ENCODE results near the gene SCFD2.
A peak's percentile ranks its signal among the peaks of the same experiment; 100 is the strongest.
"Not testable (repeated sequence)": the region's sequence is repeated elsewhere in the genome, so short reads cannot be mapped to it uniquely, and the experiment has no call there.

The SCFD2 gene

GRCh38 chr4:53365486-53366300 lies at the start of gene SCFD2:
SCFD2 (minus strand) TSS chr4:53366061.
- peak within 1 kb of the TSS; percentile 22 for H3K9ac ChIP-seq (ENCODE audit: low read length)
- H3K27me3 ChIP-seq (ENCODE audit: control insufficient read depth, insufficient read depth, low read length), result peaks cover 41% of the 10 kb centered on the region
- H3K4me1 ChIP-seq (ENCODE audit: control insufficient read depth, low read depth, low read length), result no peaks in the 10 kb centered on the region
- no peaks in the 10 kb centered on the region for H3K36me3 ChIP-seq (ENCODE audit: control insufficient read depth, low read depth, low read length)
- peak within 1 kb of the TSS; percentile 95 for H3K4me3 ChIP-seq (ENCODE audit: low read length)
- no peak within 1 kb of the TSS for H3K27ac ChIP-seq (ENCODE audit: low read length)
- no peaks in the 10 kb centered on the region for H3K9me3 ChIP-seq (ENCODE audit: control insufficient read depth, low read depth, low read length)

DNA sequence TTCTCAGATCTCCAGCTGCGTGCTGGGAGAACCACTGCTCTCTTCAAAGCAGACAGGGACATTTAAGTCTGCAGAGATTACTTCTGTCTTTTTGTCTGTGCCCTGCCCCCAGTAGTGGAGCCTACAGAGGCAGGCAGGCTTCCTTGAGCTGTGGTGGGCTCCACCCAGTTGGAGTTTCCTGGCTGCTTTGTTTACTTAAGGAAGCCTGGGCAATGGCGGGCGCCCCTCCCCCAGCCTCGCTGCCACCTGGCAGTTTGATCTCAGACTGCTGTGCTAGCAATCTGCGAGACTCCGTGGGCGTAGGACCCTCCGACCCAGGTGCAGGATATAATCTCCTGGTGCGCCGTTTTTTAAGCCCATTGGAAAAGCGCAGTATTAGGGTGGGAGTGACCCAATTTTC lies 43.6 kb upstream of the SCFD2 start:
- H3K4me3 ChIP-seq (ENCODE audit: low read length), result not testable (repeated sequence)

GRCh38 chr4:53380221-53380620 lies 14.4 kb upstream of the SCFD2 start:
- Histone ChIP-seq H3K36me3 (ENCODE audit: control insufficient read depth, low read depth, low read length) (peaks cover 32% of the 10 kb centered on the region), H3K9ac (ENCODE audit: low read length) (no peak overlapping the region)

More for the DNA sequence above, 43.6 kb upstream of the SCFD2 start:
- H3K9ac ChIP-seq (ENCODE audit: low read length); H3K36me3 ChIP-seq (ENCODE audit: control insufficient read depth, low read depth, low read length); H3K9me3 ChIP-seq (ENCODE audit: control insufficient read depth, low read depth, low read length); H3K27me3 ChIP-seq (ENCODE audit: control insufficient read depth, insufficient read depth, low read length); H3K27ac ChIP-seq (ENCODE audit: low read length); H3K4me1 ChIP-seq (ENCODE audit: control insufficient read depth, low read depth, low read length): not testable (repeated sequence)

GRCh38 chr4:53378171-53378482 lies 12.3 kb upstream of the SCFD2 start:
- Histone ChIP-seq H3K9ac (ENCODE audit: low read length) (peak overlapping the region; percentile 92), H3K27ac (ENCODE audit: low read length) (no peak overlapping the region), H3K4me1 (ENCODE audit: control insufficient read depth, low read depth, low read length) (peaks cover 10% of the 10 kb centered on the region), H3K27me3 (ENCODE audit: control insufficient read depth, insufficient read depth, low read length) (peaks cover 19% of the 10 kb centered on the region), H3K9me3 (ENCODE audit: control insufficient read depth, low read depth, low read length) (no peaks in the 10 kb centered on the region), H3K4me3 (ENCODE audit: low read length) (peak overlapping the region; percentile 91), H3K36me3 (ENCODE audit: control insufficient read depth, low read depth, low read length) (peaks cover 12% of the 10 kb centered on the region)

More at GRCh38 chr4:53380221-53380620, 14.4 kb upstream of the SCFD2 start:
- H3K27me3 ChIP-seq (ENCODE audit: control insufficient read depth, insufficient read depth, low read length), result peaks cover 3% of the 10 kb centered on the region
- no peak overlapping the region for H3K27ac ChIP-seq (ENCODE audit: low read length)
- no peaks in the 10 kb centered on the region for H3K9me3 ChIP-seq (ENCODE audit: control insufficient read depth, low read depth, low read length)
- peaks cover 10% of the 10 kb centered on the region for H3K4me1 ChIP-seq (ENCODE audit: control insufficient read depth, low read depth, low read length)
- no peak overlapping the region for H3K4me3 ChIP-seq (ENCODE audit: low read length)

- H3K9ac ChIP-seq (ENCODE audit: low read length), result peak within 1 kb of the TSS; percentile 92
- peak within 1 kb of the TSS; percentile 91 for H3K4me3 ChIP-seq (ENCODE audit: low read length)
- H3K9me3 ChIP-seq (ENCODE audit: control insufficient read depth, low read depth, low read length), result no peaks in the 10 kb centered on the region
- H3K36me3 ChIP-seq (ENCODE audit: control insufficient read depth, low read depth, low read length), result peaks cover 6% of the 10 kb centered on the region
- peaks cover 19% of the 10 kb centered on the region for H3K27me3 ChIP-seq (ENCODE audit: control insufficient read depth, insufficient read depth, low read length)
- H3K27ac ChIP-seq (ENCODE audit: low read length), result peak within 1 kb of the TSS; percentile 72
- peaks cover 10% of the 10 kb centered on the region for H3K4me1 ChIP-seq (ENCODE audit: control insufficient read depth, low read depth, low read length)
These were observed 11.7 kb upstream of the SCFD2 start, which contains the start of gene FIP1L1 for GRCh38 chr4:53377319-53378170. FIP1L1 (plus strand) TSS chr4:53377641; CDS start chr4:53377839, 198 bp downstream.

DNA sequence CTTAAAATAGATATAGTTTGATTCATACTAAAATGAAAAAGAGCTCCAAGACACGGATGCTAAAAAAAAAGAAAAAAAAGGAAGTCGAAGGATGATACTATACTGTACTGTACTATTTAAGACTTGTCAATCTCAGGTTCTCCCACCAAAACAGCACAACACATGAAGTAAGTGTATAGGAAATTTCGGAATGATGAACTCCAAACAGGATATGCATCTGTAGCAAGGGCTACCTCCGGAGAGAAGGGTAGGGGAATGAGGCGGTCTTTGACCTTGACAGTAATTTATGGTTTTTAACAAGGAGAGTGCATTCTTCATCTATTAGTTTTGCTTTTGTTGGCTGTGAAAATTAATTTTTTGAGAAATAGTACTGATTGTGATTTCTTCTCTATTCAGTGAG lies 11.0 kb upstream of the SCFD2 start:
- Histone ChIP-seq H3K4me3 (ENCODE audit: low read length) (peak overlapping the region; percentile 91), H3K27ac (ENCODE audit: low read length) (no peak overlapping the region)

GRCh38 chr4:53374777-53375258 lies 9.0 kb upstream of the SCFD2 start:
- Histone ChIP-seq H3K9me3 (ENCODE audit: control insufficient read depth, low read depth, low read length) (no peaks in the 10 kb centered on the region), H3K4me3 (ENCODE audit: low read length) (no peak overlapping the region), H3K27ac (ENCODE audit: low read length) (no peak overlapping the region), H3K9ac (ENCODE audit: low read length) (no peak overlapping the region), H3K27me3 (ENCODE audit: control insufficient read depth, insufficient read depth, low read length) (peaks cover 39% of the 10 kb centered on the region), H3K36me3 (ENCODE audit: control insufficient read depth, low read depth, low read length) (no peaks in the 10 kb centered on the region), H3K4me1 (ENCODE audit: control insufficient read depth, low read depth, low read length) (peaks cover 10% of the 10 kb centered on the region)

More for the DNA sequence above, 11.0 kb upstream of the SCFD2 start:
- Histone ChIP-seq H3K9me3 (ENCODE audit: control insufficient read depth, low read depth, low read length) (no peaks in the 10 kb centered on the region), H3K27me3 (ENCODE audit: control insufficient read depth, insufficient read depth, low read length) (peaks cover 24% of the 10 kb centered on the region), H3K36me3 (ENCODE audit: control insufficient read depth, low read depth, low read length) (no peaks in the 10 kb centered on the region), H3K9ac (ENCODE audit: low read length) (no peak overlapping the region), H3K4me1 (ENCODE audit: control insufficient read depth, low read depth, low read length) (peaks cover 10% of the 10 kb centered on the region)

GRCh38 chr4:53371843-53372521 lies 6.1 kb upstream of the SCFD2 start:
- H3K9ac ChIP-seq (ENCODE audit: low read length), result no peak overlapping the region
- no peaks in the 10 kb centered on the region for H3K36me3 ChIP-seq (ENCODE audit: control insufficient read depth, low read depth, low read length)

DNA sequence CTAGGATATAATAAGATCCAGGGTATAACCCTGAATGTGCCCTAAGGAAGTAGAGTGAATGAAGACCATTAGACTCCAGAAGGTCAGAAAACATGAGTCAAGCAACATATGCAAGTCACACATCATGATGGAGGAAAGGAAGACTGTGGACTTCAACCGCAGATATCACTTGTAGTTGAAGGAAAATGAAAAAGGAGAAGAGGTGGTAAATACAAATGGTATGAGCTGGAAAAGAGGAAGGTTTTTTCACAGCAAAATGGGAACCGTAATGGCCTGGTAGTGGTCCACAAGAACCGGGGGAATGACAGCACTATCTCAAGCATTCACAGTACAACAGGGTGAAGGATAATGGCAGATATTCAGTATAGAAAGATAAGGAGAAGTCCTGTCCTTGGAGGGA lies 5.2 kb upstream of the SCFD2 start:
- Histone ChIP-seq H3K4me3 (ENCODE audit: low read length) (no peak overlapping the region), H3K27me3 (ENCODE audit: control insufficient read depth, insufficient read depth, low read length) (peaks cover 74% of the 10 kb centered on the region), H3K4me1 (ENCODE audit: control insufficient read depth, low read depth, low read length) (no peaks in the 10 kb centered on the region), H3K9ac (ENCODE audit: low read length) (no peak overlapping the region), H3K36me3 (ENCODE audit: control insufficient read depth, low read depth, low read length) (no peaks in the 10 kb centered on the region), H3K27ac (ENCODE audit: low read length) (no peak overlapping the region), H3K9me3 (ENCODE audit: control insufficient read depth, low read depth, low read length) (no peaks in the 10 kb centered on the region)

More at GRCh38 chr4:53371843-53372521, 6.1 kb upstream of the SCFD2 start:
- H3K4me3 ChIP-seq (ENCODE audit: low read length), result no peak overlapping the region
- H3K27me3 ChIP-seq (ENCODE audit: control insufficient read depth, insufficient read depth, low read length), result peaks cover 67% of the 10 kb centered on the region
- peaks cover 3% of the 10 kb centered on the region for H3K4me1 ChIP-seq (ENCODE audit: control insufficient read depth, low read depth, low read length)
- H3K9me3 ChIP-seq (ENCODE audit: control insufficient read depth, low read depth, low read length), result no peaks in the 10 kb centered on the region
- no peak overlapping the region for H3K27ac ChIP-seq (ENCODE audit: low read length)

DNA sequence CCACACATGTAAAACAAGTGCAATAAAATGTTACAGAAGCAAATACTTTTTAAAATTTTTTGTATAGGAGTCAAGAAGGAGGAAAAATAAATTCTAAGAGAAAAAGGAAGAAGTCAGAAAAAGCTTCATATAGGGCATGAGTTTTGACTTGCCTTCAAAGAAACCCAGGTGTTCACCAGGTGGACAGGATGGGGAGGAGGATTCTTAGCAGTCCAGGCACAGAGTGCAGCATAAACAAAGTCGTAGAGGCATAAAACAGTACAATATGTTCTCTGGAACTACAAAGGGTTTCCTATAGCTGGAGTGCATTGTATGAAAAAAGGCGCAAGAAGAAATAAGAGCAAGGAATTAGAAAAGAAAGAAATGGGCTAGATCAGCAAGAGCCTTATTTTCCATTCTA lies 1.9 kb upstream of the SCFD2 start:
- Histone ChIP-seq H3K27me3 (ENCODE audit: control insufficient read depth, insufficient read depth, low read length) (peaks cover 56% of the 10 kb centered on the region), H3K27ac (ENCODE audit: low read length) (no peak overlapping the region), H3K36me3 (ENCODE audit: control insufficient read depth, low read depth, low read length) (no peaks in the 10 kb centered on the region), H3K4me1 (ENCODE audit: control insufficient read depth, low read depth, low read length) (no peaks in the 10 kb centered on the region), H3K4me3 (ENCODE audit: low read length) (no peak overlapping the region), H3K9me3 (ENCODE audit: control insufficient read depth, low read depth, low read length) (no peaks in the 10 kb centered on the region), H3K9ac (ENCODE audit: low read length) (no peak overlapping the region)

DNA sequence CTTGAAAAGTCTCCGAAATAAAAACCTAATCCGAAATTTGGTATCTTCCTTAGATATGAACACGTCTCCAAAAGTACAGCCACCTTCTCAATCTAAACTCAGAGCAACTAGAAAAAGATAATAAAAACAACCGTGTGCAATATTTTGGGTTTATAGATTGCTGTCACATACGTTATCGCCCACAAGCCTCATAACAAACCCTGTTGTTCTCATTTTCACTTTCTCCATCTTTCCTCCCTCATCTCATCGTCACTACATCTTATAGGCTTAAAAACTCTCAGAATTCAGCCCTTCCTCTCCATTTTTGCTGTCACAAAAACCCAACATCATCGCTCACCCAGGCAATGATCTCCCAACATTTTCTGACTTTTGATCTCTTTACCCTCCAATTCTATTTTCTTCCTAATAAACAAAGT lies 448 bp upstream of the SCFD2 start:
- no peaks in the 10 kb centered on the region for H3K9me3 ChIP-seq (ENCODE audit: control insufficient read depth, low read depth, low read length)
- no peaks in the 10 kb centered on the region for H3K4me1 ChIP-seq (ENCODE audit: control insufficient read depth, low read depth, low read length)
- peak overlapping the region; percentile 95 for H3K4me3 ChIP-seq (ENCODE audit: low read length)
- no peak overlapping the region for H3K9ac ChIP-seq (ENCODE audit: low read length)
- H3K27ac ChIP-seq (ENCODE audit: low read length), result no peak overlapping the region
- H3K36me3 ChIP-seq (ENCODE audit: control insufficient read depth, low read depth, low read length), result no peaks in the 10 kb centered on the region
- H3K27me3 ChIP-seq (ENCODE audit: control insufficient read depth, insufficient read depth, low read length), result peaks cover 45% of the 10 kb centered on the region
